ENCODE measurements around the gene GPATCH11.

Gene GPATCH11

GRCh38 chr2:37083873-37084794, at the start of gene GPATCH11, which contains the start of gene HEATR5B:
Gene GPATCH11, plus strand, starts transcription at chr2:37084518. Its CDS starts 3,864 bp downstream, at chr2:37088382.
Gene HEATR5B, minus strand, starts transcription at chr2:37084372. Its CDS starts 958 bp downstream, at chr2:37083414.
- CTCF ChIA-PET: no interaction called here
- POLR2A ChIA-PET: interaction anchor here (0.6 kb wide), 1 partner anchor 1667 kb away, joined by 3 read pairs; the partner anchor contains the start of gene SRSF7
- H3K4me3 ChIP-seq (ENCODE audit: low read depth, low read length): peak within 1 kb of the TSS; percentile 99
- no peak for TF ChIP-seq CTCF (IDR thresholded peaks at IDR 0.05; ENCODE audit: insufficient read depth, low read length, missing control alignments)
- peak; percentile 79 for DNase-seq (ENCODE audit: low read depth, low spot score)

GRCh38 chr2:37037771-37038170, 46.5 kb upstream of the GPATCH11 start:
- DNase-seq (ENCODE audit: low read depth, low spot score): no peak
- no peak overlapping the region for H3K4me3 ChIP-seq (ENCODE audit: low read depth, low read length)
- CTCF ChIA-PET: no interaction called here
- TF ChIP-seq CTCF (IDR thresholded peaks at IDR 0.05; ENCODE audit: insufficient read depth, low read length, missing control alignments): no peak
- POLR2A ChIA-PET: no interaction called here

- TF ChIP-seq CTCF (IDR thresholded peaks at IDR 0.05; ENCODE audit: insufficient read depth, low read length, missing control alignments): no peak
- H3K4me3 ChIP-seq (ENCODE audit: low read depth, low read length): no peak overlapping the region
- CTCF ChIA-PET: no interaction called here
- no peak for DNase-seq (ENCODE audit: low read depth, low spot score)
- POLR2A ChIA-PET: no interaction called here
These were observed 44.7 kb upstream of the GPATCH11 start for GRCh38 chr2:37039580-37039979.

GRCh38 chr2:37052600-37053332, 31.6 kb upstream of the GPATCH11 start:
- CTCF ChIA-PET: no interaction called here
- TF ChIP-seq CTCF (IDR thresholded peaks at IDR 0.05; ENCODE audit: insufficient read depth, low read length, missing control alignments): no peak
- POLR2A ChIA-PET: no interaction called here
- no peak overlapping the region for H3K4me3 ChIP-seq (ENCODE audit: low read depth, low read length)
- DNase-seq (ENCODE audit: low read depth, low spot score): no peak

GRCh38 chr2:37059841-37060240, 24.5 kb upstream of the GPATCH11 start:
- no peak overlapping the region for H3K4me3 ChIP-seq (ENCODE audit: low read depth, low read length)
- TF ChIP-seq CTCF (IDR thresholded peaks at IDR 0.05; ENCODE audit: insufficient read depth, low read length, missing control alignments): no peak
- CTCF ChIA-PET: no interaction called here
- DNase-seq (ENCODE audit: low read depth, low spot score): no peak
- POLR2A ChIA-PET: no interaction called here

GRCh38 chr2:37060446-37060845, 23.9 kb upstream of the GPATCH11 start:
- ChIA-PET POLR2A (no interaction called here), CTCF (no interaction called here)
- TF ChIP-seq CTCF (IDR thresholded peaks at IDR 0.05; ENCODE audit: insufficient read depth, low read length, missing control alignments): no peak
- no peak for DNase-seq (ENCODE audit: low read depth, low spot score)
- no peak overlapping the region for H3K4me3 ChIP-seq (ENCODE audit: low read depth, low read length)

Measured in AG04449 (cell line).